CD4-positive, alpha-beta T cell treated with Interleukin-15 for 4 hours (primary cell): Measurements from ENCODE around the gene GUCA2A.
"Not testable (repeated sequence)": the region's sequence is repeated elsewhere in the genome, so short reads cannot be mapped to it uniquely, and the experiment has no call there.

Experiments used
- DNase-seq: peaks from one replicate; pipeline ENCODE4 v3.0.0-alpha.2; 2020; ENCODE audit warnings: low spot score

The GUCA2A gene, protein sequence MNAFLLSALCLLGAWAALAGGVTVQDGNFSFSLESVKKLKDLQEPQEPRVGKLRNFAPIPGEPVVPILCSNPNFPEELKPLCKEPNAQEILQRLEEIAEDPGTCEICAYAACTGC

DNA sequence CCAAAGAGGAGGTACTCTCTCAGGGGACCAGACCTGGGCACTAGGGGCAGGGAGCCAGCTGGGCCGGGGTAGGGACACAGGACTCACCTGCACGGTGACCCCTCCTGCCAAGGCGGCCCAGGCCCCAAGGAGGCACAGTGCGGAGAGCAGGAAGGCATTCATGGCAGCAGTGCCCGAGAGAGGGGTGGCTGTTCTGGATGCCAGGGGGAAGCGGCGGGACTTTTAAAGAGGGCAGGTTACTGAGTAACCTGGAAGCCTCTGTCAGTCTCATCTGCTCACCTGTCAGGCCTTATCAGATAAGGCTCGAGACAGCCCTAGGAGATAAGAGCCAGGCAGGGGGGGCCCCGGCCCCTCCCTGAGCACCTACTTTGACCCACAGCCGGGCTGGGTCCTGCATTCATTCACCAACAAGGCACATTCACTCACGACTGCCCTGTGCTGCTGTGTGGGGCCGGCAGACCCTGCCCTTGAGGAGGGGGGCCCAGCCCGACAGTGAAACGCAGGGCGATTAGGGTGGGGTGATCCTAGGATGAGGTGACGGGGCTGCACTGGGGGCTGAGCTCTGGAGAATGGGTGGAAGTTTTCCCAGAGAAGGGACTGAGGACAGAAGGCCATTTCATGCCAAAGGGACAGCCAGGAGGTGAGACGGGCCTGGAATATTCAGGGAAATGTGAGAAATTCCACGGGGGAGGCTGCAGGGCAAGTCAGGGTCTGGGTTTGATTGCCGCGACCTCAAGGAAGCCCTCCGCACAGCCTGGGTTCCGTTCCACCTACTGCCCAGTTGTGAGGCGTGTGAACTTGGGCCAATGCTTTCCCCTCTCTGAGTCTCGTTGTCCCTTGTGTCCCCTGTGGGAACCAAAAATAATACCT, at the start of gene GUCA2A:
GUCA2A (minus strand) TSS at position 195 of the 870 bp plus-strand sequence; CDS start at position 162, 33 bp downstream.
- DNase-seq = no peak

DNA sequence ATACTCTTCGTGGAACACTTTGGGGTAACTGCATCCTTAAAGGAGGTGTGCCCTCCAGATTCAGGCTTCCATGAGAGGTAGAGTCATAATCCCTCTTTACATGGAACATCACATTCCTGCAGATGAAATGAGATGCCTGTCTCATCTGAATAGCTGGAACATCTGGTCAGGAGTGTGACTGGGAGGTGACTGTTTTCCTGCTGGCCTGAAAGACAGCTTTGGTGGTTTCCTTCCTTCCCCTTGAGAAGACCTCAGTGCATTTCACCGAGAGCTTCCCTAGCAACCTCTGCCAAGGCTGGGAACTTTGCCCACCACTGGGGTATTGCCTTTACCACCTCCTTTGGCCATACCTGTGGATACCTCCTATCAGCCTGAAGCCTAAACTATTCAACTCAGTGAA, 46.7 kb upstream of the GUCA2A start:
- DNase-seq = no peak

DNA sequence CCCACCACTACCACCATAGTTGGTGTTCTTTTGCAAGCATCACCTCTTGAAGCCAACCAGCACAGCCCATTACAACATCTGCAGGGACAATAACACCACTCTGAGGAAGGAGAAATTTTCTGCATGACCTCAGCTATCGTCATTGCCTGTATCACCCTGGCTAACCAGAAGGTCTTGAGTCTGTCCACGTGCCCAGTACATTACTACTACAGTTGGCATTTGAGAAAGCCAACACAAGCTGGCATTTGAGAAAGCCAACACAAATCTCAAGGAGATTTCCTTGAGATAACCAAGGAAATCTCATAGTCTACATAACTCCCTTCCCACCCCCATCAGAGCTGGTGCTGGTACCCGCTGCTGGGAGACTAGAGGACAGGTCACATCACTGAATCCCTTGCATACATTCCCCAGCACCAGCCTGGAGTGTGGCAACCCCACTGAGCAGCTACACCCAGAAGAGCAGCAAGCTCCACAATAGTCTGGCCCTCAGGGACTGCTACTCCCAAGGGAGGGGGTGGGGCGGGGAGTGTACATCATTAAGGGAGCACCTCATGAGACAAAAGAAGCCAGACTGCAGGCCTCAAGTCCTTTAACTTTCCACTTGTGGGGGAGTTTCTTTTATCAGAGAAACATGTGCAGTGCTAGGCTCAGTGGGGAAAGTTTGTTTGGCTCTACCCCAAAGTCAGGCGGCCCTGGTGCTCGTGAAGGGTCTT, 46.0 kb upstream of the GUCA2A start:
- DNase-seq = no peak

DNA sequence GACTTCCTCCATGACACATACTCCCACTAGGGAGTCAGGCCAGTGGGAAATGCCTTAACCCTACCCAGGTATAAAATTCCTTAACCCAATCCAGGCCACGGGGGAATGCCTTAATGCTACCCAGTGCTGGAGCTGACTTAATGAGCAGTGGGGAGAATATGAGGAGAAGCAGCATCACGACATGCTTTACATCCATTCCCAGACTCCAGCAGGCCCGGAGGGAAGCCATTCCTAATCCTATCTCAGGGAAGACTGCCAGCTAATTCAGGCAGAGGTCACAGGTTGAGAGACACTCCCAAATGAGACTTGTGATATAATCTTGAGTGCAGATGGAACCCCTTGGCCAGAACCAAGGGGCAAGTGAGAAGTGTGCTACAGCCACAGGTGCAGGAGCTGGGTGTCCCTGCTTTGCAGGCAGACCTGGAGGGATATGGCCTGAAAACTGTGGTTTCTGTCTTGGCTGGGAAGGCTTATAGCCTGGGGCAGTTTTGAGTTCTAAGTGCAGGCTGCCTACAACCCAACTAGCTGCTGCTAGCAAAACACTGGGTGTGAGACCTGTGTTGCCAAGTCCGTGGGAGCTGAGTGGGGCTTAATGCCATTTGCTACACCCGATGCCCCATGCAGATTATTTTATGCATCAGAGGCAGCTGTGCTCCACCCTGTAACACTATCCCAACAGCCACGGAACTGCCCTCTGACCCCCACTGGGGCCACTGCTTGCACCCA, 45.1 kb upstream of the GUCA2A start:
- no peak for DNase-seq

DNA sequence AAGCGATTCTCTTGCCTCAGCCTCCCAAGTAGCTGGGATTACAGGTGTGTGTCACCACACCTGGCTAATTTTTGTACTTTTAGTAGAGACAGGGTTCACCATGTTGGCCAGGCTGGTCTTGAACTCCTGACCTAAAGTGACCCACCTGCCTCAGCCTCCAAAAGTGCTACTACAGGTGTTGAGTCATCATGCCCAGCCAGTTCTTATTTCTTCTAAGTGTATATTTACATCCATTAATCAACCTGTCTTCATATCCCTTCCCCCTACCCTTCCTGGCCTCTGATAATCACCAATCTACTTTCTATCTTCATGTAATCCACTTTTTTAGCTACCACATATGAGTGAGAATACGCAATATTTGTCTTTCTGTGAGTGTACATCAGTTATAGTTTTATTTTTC, 42.4 kb upstream of the GUCA2A start:
- DNase-seq = not testable (repeated sequence)

DNA sequence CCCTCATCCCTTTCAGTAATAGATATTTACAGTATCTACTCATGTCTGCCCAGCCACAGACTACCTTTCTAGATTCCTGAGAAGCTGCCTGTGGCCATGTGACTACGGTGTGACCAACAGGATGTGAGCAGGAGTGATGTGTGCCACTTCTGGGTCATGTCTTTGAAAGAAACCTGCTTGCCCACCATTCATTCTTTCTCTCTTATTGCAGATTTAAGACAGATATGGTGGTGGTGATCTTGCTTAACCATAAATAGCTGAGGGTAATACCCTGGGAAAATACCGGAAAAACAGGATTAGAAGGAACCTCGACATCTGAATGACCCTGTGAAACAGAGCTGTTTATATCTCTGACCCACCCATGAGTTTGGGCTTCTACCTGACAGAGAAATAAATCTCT, 41.6 kb upstream of the GUCA2A start:
- DNase-seq = no peak

DNA sequence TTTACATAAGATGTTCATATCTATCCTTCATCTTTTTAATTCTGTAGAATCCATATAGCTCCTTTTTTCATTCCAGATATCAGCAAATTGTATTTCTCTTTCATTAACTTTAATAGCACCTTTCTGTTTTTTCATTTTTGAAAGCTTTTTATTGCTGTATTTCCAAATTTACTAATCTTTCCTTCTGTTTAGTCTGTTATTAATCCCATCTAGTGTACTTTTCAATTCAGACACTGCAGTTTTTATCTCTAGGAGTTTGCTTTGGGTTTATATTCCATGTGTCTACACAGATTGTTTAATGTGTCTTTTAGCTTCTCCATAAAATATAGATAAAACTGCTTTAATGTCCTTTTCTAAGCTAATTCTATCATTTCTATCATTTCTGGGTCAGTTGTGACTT, 37.4 kb upstream of the GUCA2A start:
- no peak for DNase-seq

DNA sequence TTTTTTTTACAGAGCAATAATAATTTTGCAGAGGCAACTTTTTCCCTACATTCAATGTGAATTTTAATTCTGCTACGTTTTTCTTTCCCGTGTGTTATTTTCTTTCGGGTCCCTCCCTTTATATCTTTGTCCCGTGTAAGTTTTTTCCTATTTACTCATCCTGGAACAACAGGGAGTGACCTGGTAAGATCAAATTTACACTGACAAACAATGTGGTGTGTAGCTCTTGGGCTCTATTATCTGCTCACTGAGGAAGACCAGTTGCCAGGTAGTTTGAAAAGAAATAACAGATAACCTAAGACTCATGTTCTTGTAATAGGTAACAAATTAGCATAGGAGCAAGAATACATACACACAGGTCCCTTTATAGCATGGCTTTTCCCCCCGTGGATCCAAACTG, 33.7 kb upstream of the GUCA2A start:
- DNase-seq = no peak

DNA sequence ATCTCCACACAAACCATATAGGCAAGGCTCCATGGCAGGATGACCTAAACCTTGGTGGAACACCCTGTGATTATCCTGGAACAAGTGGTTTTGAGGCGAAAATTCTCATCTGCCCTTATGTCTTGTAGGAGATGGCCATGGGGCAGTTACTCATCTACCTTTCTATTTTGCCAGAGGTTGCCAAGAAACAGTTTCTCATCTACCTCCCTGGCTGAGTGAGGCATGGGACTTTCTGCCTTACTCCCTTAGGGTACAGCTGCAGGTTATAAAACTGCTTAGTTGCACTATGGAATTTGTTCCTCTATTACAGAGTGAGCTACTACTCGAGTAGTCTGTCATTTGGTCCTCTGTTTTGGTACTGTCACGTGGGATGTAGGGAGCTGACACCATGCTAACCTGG, 31.3 kb upstream of the GUCA2A start:
- DNase-seq = no peak

DNA sequence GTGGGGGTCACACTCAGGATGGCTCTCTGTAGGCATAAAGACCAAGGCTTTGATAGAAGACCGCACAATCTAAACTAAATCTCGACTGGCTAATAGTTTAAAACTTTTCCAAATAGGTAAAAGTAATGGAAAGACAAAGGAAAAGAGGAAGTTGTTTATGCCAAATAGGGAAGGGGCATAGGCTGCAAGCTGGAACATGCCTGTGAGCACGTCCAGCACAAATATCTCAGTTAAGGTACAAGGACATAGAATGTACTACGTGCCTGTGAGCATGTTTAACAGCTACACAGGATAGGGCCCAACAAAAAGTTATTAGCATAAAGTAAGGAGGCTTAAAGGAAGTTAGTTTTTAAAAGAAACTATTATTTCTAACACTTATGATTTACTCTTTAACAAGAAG, 27.6 kb upstream of the GUCA2A start:
- no peak for DNase-seq

DNA sequence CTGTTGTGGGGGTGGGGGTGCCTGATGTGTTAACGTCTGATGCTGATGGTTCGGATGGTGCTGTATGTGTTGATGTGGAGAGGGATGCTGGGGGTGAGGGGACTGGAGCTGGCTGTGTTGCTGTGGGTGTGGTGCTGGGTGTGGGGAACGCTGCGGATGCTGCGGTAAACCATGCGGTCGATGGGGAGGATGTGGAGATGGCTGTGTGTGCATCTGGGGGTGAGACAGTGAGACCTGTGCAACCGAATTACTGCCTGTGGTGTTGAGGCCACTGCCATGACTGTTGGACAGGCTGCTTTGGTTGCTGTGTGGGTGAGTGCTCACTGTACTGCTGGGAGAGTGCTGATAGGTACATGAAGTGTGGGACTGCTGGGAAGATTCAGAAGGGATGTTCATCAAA, 26.8 kb upstream of the GUCA2A start:
- no peak for DNase-seq

DNA sequence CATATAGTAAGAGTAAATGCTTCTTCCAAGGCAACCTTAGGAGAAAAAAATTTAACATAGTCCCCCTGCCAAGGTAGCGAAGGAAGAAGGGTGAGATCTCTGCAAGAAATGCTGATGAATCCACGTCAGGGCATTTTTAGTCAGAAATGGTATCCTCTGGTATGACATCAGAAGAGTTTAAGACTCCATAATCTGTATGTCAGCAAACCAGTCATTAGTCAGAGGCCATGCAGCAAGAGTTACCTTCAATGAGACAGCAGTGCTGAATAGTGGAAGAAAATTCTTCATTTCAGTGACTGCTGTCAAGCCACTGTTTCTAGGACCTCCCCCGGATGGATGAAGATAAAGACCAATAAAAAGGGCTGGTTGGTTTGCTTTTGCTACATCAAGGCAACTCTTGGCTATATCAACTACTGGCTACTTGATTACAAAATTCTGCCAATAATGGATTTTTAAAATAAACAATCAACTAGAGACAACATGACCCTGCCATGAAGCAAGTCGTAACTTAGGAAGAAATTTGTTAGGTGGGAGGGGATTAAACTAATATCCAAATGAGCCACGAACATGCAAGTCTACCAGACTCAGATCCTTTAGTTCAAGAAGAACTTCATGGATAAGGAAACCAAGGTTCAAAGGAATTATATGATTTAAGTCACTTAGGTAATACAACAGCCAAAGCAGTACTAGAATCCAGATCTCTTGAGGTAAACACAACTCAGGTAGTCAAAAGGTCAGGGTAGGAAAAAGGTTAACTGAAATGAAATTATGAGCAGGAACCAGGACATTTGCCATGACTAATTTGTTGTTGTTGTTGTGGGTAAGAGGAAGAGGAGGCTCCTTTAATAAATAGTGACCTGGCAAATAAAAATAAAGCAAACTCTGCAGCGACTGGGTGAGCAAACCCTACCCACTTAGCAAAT, 25.6 kb upstream of the GUCA2A start:
- no peak for DNase-seq

DNA sequence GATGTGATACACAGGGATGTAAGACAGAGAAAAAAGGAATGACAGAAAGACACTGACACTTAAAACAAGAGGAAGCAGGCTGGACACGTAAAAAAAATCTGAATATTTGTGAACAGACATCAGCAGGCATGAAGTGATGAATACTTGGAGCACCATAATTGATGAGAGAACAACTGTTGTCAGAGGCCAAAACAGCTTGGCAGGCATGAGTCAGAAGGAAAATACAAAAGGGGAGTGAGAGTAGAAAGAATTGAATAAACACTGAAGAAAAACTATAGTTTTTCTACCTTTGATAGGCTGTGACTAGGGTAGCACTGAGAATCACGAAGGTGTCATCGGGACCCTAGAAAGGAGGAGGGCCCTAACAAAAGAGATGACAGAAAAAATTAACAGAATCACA, 21.6 kb upstream of the GUCA2A start:
- DNase-seq = no peak

DNA sequence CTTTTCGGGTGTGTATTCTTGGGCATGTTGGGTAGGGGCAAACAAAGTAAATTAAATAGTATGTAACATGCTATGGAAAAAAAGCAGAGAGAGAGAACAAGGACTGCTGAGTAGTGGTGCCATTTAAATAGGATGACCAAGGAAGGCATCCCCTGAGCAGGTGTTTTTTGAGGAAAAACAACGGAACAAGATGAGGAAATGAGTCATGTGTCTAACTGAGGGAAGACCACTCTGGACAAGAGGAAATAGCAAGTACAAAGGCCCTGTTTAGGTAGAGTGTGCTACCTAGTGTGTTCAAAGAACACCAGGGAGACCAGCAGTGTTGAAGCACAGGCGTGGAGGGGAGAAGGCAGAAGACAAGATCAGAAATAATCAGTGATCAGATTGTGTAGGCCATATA, 20.1 kb upstream of the GUCA2A start:
- DNase-seq = no peak

DNA sequence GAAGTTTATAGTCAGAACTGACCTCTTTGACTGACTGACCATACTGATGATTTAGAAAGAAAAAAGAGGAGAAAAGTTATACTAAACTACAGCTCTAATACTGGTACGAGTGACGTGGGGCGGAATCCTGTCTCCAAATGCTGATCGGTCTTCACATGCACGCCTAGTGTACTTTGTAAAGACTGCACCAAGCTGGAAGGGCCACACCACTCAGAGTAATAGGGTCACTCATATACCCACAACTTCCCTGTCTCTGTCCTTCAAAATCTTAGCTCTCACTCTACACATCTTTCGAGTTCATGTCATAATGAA, 19.4 kb upstream of the GUCA2A start:
- DNase-seq = no peak

DNA sequence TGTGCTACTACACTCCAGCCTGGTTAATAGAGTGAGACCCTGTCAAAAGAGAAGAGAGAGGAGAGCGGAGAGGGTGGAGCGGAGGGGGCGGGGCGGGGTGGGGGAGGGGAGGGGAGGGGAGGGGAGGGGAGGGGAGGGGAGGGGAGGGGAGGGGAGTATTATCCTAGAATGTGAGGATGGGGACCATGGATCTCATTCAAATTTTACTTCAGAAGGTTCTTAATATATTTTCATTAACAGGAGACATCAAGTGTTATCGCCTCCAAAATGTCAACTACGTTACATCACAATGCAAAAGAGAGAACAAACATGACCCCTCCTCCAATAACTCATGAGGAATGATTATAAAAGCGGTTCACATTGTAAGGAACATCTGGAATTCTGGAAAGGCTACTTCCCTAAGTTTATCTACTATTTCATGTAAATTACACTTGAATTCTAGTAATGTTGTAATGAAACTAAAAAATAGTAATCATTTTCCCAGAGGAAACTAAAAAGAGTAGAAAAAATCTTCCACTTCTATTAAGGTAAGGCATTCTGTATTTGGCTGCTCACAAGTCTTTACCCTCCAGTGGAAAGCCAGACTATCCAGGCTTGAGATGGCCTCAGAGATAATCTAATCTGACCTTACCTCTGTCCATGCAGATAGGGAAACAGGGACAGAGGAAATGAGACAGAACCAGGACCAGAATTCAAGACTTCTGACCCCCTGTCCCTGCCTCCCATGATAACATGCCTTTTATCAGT, 18.8 kb upstream of the GUCA2A start:
- DNase-seq = no peak

DNA sequence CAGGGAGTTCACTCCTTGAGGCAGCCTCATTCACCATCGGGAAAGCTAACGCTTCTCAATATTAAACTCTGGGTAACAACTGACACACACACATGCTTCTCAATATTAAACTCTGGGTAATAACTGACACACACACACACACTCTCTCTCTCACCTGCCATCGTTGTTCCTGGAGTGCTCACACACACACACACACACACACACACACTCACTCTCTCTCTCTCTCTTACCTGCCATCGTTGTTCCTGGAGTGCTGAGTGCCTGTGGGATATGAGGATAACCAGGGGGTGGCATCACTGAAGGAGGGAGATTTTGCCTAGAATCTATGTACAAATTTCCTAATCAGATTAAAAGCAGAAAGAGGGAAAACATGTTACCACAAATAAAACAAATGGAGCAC, 17.1 kb upstream of the GUCA2A start:
- DNase-seq = no peak

DNA sequence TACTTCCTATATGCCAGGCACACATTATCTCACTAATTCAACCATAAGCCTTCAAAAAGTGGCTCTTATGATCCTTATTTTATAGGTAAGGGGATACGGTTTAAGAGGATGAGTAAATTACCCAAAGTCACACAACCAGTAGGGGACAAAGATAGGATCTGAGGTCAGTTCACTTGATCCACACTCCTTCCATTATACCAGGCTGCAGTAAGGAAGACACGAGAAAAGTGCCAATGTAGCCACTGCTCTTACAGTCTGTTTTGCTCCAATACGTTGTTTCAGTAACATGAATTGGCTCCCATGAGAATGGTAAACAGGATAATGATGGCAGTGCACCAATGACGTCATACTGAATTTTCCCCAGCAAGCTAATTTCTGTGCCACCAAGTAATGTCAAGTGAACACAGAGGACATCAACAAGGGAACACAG, 15.4 kb upstream of the GUCA2A start:
- no peak for DNase-seq

DNA sequence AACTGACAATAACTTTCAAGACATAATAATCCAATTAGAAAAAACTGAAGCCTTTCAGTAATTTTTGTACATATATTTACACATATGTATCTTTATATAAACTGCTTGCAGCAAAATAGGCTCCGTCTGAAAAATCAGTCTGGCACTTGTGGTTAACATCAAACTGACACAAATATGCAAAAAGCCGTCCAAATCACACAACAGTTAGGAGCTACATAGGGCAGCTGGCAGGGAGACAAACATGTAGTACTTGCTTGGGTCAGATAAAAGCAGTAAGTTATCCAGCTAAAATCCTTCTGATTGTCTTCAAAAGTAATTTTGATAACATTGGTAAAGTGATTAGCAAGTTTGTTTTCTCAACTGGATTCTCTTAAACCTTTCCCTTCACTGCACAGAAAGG, 14.7 kb upstream of the GUCA2A start:
- no peak for DNase-seq

DNA sequence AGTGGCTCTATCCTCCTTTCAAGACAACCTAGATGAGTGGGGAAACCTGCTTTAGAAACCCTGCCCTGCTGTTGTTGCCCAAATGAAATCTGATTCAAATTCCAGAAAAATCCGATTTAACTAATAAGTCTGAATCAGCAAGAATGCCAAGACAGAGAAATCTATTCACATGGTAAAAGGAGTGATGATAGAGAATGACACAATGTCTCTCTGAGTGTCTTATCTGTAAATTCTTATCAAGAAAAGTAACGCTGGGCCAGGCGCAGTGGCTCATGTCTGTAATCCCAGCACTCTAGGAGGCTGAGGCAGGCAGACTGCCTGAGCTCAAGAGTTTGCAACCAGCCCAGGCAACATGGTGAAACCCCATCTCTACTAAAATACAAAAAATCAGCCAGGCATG, 13.7 kb upstream of the GUCA2A start:
- DNase-seq = no peak

DNA sequence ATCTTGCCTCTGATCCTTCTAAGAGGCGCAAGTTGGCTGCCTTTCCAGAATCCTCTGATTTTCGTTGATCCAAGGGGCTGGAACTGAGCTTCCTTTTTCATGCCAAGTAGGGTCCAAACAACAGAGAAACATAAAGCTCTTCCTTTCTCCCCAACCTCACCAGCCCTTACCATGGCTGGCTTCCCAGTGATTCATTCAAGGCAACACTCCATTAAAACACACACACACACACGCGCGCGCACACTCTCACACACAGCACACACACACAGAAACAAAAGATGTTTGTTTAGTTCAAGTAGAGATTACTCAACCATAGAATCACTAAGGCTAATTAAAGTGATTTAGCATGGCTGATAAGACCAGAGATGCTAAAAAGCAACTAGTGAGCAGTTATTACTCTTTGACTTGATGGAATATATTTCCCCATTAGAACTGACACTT, 13.0 kb upstream of the GUCA2A start:
- no peak for DNase-seq
